SHP77 (cell line): ENCODE results near the gene POLR2E.
"Not testable (repeated sequence)": the region's sequence is repeated elsewhere in the genome, so short reads cannot be mapped to it uniquely, and the experiment has no call there.

Experiments used
- DNase-seq, 2 experiments: peaks; one replicate each; lab custom pipeline; 2025; lab: John Stamatoyannopoulos, UW

POLR2E gene

GRCh38 chr19:1125601-1126467 is 30.7 kb upstream of the POLR2E start:
- no peak for DNase-seq

GRCh38 chr19:1123885-1124677 is 28.9 kb upstream of the POLR2E start:
- DNase-seq: no peak

GRCh38 chr19:1123381-1123780 is 28.2 kb upstream of the POLR2E start:
- no peak for DNase-seq

- peak in 1 of 2 experiments; percentile 55 for DNase-seq
These were observed 27.8 kb upstream of the POLR2E start for GRCh38 chr19:1122972-1123363.

- DNase-seq: no peak
These were observed 27.1 kb upstream of the POLR2E start for GRCh38 chr19:1122021-1122971.

GRCh38 chr19:1121395-1121794 is 26.2 kb upstream of the POLR2E start:
- no peak for DNase-seq

- no peak for DNase-seq
These were observed 24.5 kb upstream of the POLR2E start for GRCh38 chr19:1119475-1120217.

- no peak for DNase-seq
These were observed 23.8 kb upstream of the POLR2E start for GRCh38 chr19:1118999-1119398.

- no peak for DNase-seq
These were observed 22.5 kb upstream of the POLR2E start for GRCh38 chr19:1117654-1118053.

- no peak for DNase-seq
These were observed 21.8 kb upstream of the POLR2E start for GRCh38 chr19:1116726-1117581.

GRCh38 chr19:1115646-1116420 is 20.7 kb upstream of the POLR2E start:
- DNase-seq: no peak

GRCh38 chr19:1114728-1115127 is 19.6 kb upstream of the POLR2E start:
- not testable (repeated sequence) for DNase-seq

- no peak for DNase-seq
These were observed 18.9 kb upstream of the POLR2E start for GRCh38 chr19:1113986-1114483.

- peak; percentile 84 to 85 for DNase-seq
These were observed 18.1 kb upstream of the POLR2E start for GRCh38 chr19:1113030-1113985.

GRCh38 chr19:1112268-1113029 is 17.3 kb upstream of the POLR2E start:
- DNase-seq: no peak

GRCh38 chr19:1111641-1112267 is 16.6 kb upstream of the POLR2E start:
- DNase-seq: no peak
